Measurements from ENCODE around the gene TTC7B. TPM values are rescaled to one million over a fixed set of nuclear protein-coding genes. Genes with fewer than 3 reads are reported as not detected.

Gene TTC7B
- total RNA-seq, 2 experiments from 2014 or later: 5.9 to 6.6 TPM

GRCh38 chr14:90499908-90500664 is 316.1 kb downstream of the TTC7B start:
- Mint-ChIP-seq H3K9me3 (no peaks in the 10 kb centered on the region), H3K4me3 (peak overlapping the region; percentile 18), H3K4me1 (peaks cover 4% of the 10 kb centered on the region), H3K27ac (no peak overlapping the region), H3K27me3 (peaks cover 6% of the 10 kb centered on the region), H3K36me3 (no peaks in the 10 kb centered on the region)
- POLR2A ChIA-PET: no interaction called here
- ATAC-seq (ENCODE audit: low read depth) (no peak), DNase-seq (no peak)

GRCh38 chr14:90499121-90499520 is 317.1 kb downstream of the TTC7B start:
- Mint-ChIP-seq H3K4me3 (no peak overlapping the region), H3K4me1 (peaks cover 4% of the 10 kb centered on the region), H3K27ac (no peak overlapping the region), H3K27me3 (peaks cover 6% of the 10 kb centered on the region), H3K36me3 (no peaks in the 10 kb centered on the region), H3K9me3 (no peaks in the 10 kb centered on the region)
- ATAC-seq (ENCODE audit: low read depth) (no peak), DNase-seq (no peak)
- POLR2A ChIA-PET: no interaction called here

GRCh38 chr14:90498198-90498597 is 318.0 kb downstream of the TTC7B start:
- Mint-ChIP-seq H3K27ac (no peak overlapping the region), H3K4me1 (peaks cover 4% of the 10 kb centered on the region), H3K27me3 (peaks cover 6% of the 10 kb centered on the region), H3K36me3 (no peaks in the 10 kb centered on the region), H3K4me3 (no peak overlapping the region), H3K9me3 (no peaks in the 10 kb centered on the region)
- ATAC-seq (ENCODE audit: low read depth): no peak
- no peak for DNase-seq
- POLR2A ChIA-PET: no interaction called here

DNA sequence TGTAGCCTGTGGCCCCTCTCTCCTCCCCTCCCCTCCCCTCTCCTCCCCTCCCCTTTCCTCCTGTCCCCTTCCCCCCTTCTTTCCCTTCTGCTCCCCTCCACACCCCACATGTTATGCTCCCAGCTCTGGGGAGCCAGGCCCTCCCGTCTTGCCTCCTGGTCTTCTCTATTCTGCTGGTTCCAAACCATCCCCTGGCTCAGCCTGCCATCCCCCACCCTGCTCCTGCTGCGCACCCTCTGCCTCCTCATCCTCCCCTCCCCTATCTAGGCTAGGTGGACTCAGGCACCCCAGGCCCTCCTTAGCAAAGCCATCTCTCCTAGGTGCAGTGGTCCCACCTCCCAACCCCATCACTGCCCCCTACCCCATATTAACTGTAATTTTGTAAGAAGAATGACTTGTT is 319.9 kb downstream of the TTC7B start:
- Mint-ChIP-seq H3K9me3 (no peaks in the 10 kb centered on the region), H3K36me3 (no peaks in the 10 kb centered on the region)

GRCh38 chr14:90495357-90496276 is 320.6 kb downstream of the TTC7B start:
- Mint-ChIP-seq H3K9me3 (no peaks in the 10 kb centered on the region), H3K27ac (no peak overlapping the region), H3K27me3 (no peaks in the 10 kb centered on the region), H3K36me3 (no peaks in the 10 kb centered on the region), H3K4me1 (peaks cover 3% of the 10 kb centered on the region), H3K4me3 (no peak overlapping the region)
- POLR2A ChIA-PET: no interaction called here
- ATAC-seq (ENCODE audit: low read depth): peak; percentile 45
- DNase-seq: peak; percentile 41

More for the DNA sequence above, 319.9 kb downstream of the TTC7B start:
- POLR2A ChIA-PET: no interaction called here
- Mint-ChIP-seq H3K27me3 (no peaks in the 10 kb centered on the region), H3K4me1 (peaks cover 4% of the 10 kb centered on the region), H3K27ac (no peak overlapping the region), H3K4me3 (no peak overlapping the region)
- ATAC-seq (ENCODE audit: low read depth): no peak
- DNase-seq: no peak

DNA sequence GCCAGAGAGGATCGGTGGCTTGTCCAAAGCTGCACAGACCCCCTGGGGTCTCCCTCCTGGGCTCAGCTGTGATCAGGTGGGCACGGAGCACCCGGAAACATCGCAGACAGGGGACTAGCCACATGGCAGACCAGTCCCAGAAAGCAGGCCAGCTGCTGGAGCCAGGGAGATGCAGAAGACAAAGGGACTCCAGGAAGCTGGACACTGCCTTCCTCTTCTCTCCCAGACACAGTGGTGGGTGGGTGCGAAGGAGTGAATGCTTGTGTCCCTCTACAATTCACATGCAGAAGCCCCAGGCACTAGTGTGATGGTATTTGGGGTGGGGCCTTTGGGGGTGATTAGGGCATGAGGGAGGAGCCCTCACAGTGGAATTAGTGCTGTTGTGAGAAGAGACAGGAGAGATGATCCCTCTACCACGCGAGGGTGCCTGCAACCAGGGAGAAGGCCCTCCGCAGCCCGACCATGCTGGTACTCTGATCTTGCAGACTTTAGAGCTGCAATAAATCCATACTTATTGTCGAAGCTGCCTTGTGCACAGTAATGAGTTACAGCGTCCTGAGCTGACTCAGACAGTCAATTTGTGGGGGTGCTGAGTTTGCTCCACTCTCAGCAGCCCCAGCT is 324.2 kb downstream of the TTC7B start:
- H3K27me3 Mint-ChIP-seq: no peaks in the 10 kb centered on the region
- no peaks in the 10 kb centered on the region for H3K4me1 Mint-ChIP-seq
- H3K9me3 Mint-ChIP-seq: no peaks in the 10 kb centered on the region
- no peaks in the 10 kb centered on the region for H3K36me3 Mint-ChIP-seq
- ATAC-seq (ENCODE audit: low read depth) (no peak), DNase-seq (no peak)
- H3K4me3 Mint-ChIP-seq: no peak overlapping the region
- H3K27ac Mint-ChIP-seq: no peak overlapping the region
- POLR2A ChIA-PET: no interaction called here

GRCh38 chr14:90491221-90491885 is 324.9 kb downstream of the TTC7B start:
- Mint-ChIP-seq H3K4me3 (no peak overlapping the region), H3K27me3 (no peaks in the 10 kb centered on the region), H3K36me3 (no peaks in the 10 kb centered on the region), H3K9me3 (no peaks in the 10 kb centered on the region), H3K4me1 (no peaks in the 10 kb centered on the region), H3K27ac (no peak overlapping the region)
- ATAC-seq (ENCODE audit: low read depth) (no peak), DNase-seq (no peak)
- POLR2A ChIA-PET: no interaction called here

GRCh38 chr14:90490720-90491050 is 325.5 kb downstream of the TTC7B start:
- no peaks in the 10 kb centered on the region for H3K4me1 Mint-ChIP-seq
- no peak overlapping the region for H3K27ac Mint-ChIP-seq
- no peak for ATAC-seq (ENCODE audit: low read depth)
- H3K4me3 Mint-ChIP-seq: no peak overlapping the region
- H3K9me3 Mint-ChIP-seq: no peaks in the 10 kb centered on the region
- H3K36me3 Mint-ChIP-seq: no peaks in the 10 kb centered on the region
- no peak for DNase-seq
- POLR2A ChIA-PET: no interaction called here
- H3K27me3 Mint-ChIP-seq: no peaks in the 10 kb centered on the region

GRCh38 chr14:90489916-90490719 is 326.1 kb downstream of the TTC7B start:
- no peaks in the 10 kb centered on the region for H3K4me1 Mint-ChIP-seq
- H3K27me3 Mint-ChIP-seq: no peaks in the 10 kb centered on the region
- ATAC-seq (ENCODE audit: low read depth): no peak
- H3K9me3 Mint-ChIP-seq: no peaks in the 10 kb centered on the region
- DNase-seq: no peak
- H3K27ac Mint-ChIP-seq: no peak overlapping the region
- no peaks in the 10 kb centered on the region for H3K36me3 Mint-ChIP-seq
- POLR2A ChIA-PET: no interaction called here
- H3K4me3 Mint-ChIP-seq: no peak overlapping the region

GRCh38 chr14:90489306-90489705 is 326.9 kb downstream of the TTC7B start:
- no peaks in the 10 kb centered on the region for H3K9me3 Mint-ChIP-seq
- no peak for ATAC-seq (ENCODE audit: low read depth)
- no peak for DNase-seq
- peaks cover 1% of the 10 kb centered on the region for H3K27me3 Mint-ChIP-seq
- peaks cover 1% of the 10 kb centered on the region for H3K4me1 Mint-ChIP-seq
- no peaks in the 10 kb centered on the region for H3K36me3 Mint-ChIP-seq
- no peak overlapping the region for H3K4me3 Mint-ChIP-seq
- H3K27ac Mint-ChIP-seq: no peak overlapping the region
- POLR2A ChIA-PET: no interaction called here

DNA sequence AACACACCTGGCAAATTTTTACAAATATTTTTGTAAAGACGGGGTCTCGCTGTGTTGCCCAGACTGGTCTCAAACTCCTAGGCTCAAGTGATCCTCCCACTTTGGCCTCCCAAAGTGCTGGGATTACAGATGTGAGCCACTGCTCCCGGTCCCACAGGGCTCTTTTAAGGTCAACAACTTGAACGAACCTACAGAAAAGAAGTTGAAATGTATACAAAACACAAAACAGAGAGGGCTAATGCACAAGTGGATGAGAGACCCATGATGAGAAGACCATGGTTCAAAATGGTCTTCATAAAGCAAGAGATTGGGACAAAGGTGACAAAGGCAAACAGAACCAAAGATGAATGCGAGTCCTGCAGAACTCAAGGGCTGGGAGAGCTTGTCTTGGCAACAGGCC is 328.0 kb downstream of the TTC7B start:
- POLR2A ChIA-PET: no interaction called here

DNA sequence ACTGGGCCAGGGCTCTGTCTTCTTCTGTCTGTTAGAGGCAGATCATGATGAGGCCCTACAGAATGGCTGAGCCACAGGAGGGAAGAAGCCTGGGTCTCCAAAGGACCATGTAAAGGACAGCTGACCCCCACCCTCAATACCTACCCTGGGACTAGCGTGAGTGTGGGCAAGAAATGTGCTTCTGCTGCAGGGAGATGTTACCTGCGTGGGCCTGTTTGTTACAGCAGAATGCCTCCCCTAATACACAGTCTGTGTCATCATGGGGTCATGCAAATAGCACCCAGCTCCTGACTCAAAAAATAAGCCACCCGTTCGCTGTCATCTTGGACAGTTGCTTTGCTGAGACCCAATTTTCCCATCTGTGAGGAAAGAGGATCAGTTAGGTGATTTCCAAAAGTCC is 328.8 kb downstream of the TTC7B start:
- no peak for ATAC-seq (ENCODE audit: low read depth)
- POLR2A ChIA-PET: no interaction called here

More for the DNA sequence above, 328.0 kb downstream of the TTC7B start:
- H3K9me3 Mint-ChIP-seq: no peaks in the 10 kb centered on the region
- ATAC-seq (ENCODE audit: low read depth): no peak
- DNase-seq: no peak
- H3K36me3 Mint-ChIP-seq: no peaks in the 10 kb centered on the region
- H3K27ac Mint-ChIP-seq: no peak overlapping the region
- peaks cover 3% of the 10 kb centered on the region for H3K27me3 Mint-ChIP-seq
- peaks cover 10% of the 10 kb centered on the region for H3K4me1 Mint-ChIP-seq
- no peak overlapping the region for H3K4me3 Mint-ChIP-seq

GRCh38 chr14:90487031-90487430 is 329.2 kb downstream of the TTC7B start:
- H3K4me1 Mint-ChIP-seq: peaks cover 10% of the 10 kb centered on the region
- no peak overlapping the region for H3K4me3 Mint-ChIP-seq
- no peak overlapping the region for H3K27ac Mint-ChIP-seq
- ATAC-seq (ENCODE audit: low read depth) (no peak), DNase-seq (no peak)
- POLR2A ChIA-PET: no interaction called here
- H3K27me3 Mint-ChIP-seq: peaks cover 3% of the 10 kb centered on the region
- no peaks in the 10 kb centered on the region for H3K9me3 Mint-ChIP-seq
- H3K36me3 Mint-ChIP-seq: peaks cover 2% of the 10 kb centered on the region

More for the DNA sequence above, 328.8 kb downstream of the TTC7B start:
- no peaks in the 10 kb centered on the region for H3K36me3 Mint-ChIP-seq
- peaks cover 10% of the 10 kb centered on the region for H3K4me1 Mint-ChIP-seq
- H3K27me3 Mint-ChIP-seq: peaks cover 3% of the 10 kb centered on the region
- no peaks in the 10 kb centered on the region for H3K9me3 Mint-ChIP-seq
- DNase-seq: no peak
- H3K4me3 Mint-ChIP-seq: no peak overlapping the region
- H3K27ac Mint-ChIP-seq: no peak overlapping the region
